K562 (cell line): Measurements from ENCODE around the gene ABHD4. TPM values are rescaled to one million over a fixed set of nuclear protein-coding genes. Genes with fewer than 3 reads are reported as not detected.

Source experiments
- ATF3 ChIP-seq, 2 experiments: fragments of 450-650 bp in 1 of 2; sonication (generic) in 1 of 2; formaldehyde crosslinking in 1 of 2; IDR thresholded peaks in 1 of 2; conservative IDR thresholded peaks in 1 of 2; 2 replicates each; pipeline versions ENCODE4 v1.6.1 to v1.8.1; 2016 to 2023; ENCODE audit warnings: mild to moderate bottlenecking in 2 of 2, moderate library complexity in 2 of 2, inconsistent platforms in 1 of 2, missing genetic modification reagents in 1 of 2
- CGGBP1 ChIP-seq: fragments of 250-450 bp; sonication (Bioruptor Pico); IDR thresholded peaks from 2 replicates; pipeline ENCODE4 v1.9.0; 2021; ENCODE audit warnings: mild to moderate bottlenecking
- HDGF ChIP-seq: fragments of 450-650 bp; IDR thresholded peaks from 2 replicates; pipeline ENCODE4 v1.6.1; 2016
- MED1 ChIP-seq: sonication (generic); formaldehyde crosslinking; IDR thresholded peaks from 2 replicates; pipeline ENCODE4 v1.8.1; 2023; ENCODE audit warnings: missing genetic modification reagents, borderline replicate concordance
- NFIX ChIP-seq: fragments of 250-450 bp; sonication (Bioruptor Pico); IDR thresholded peaks from 2 replicates; pipeline ENCODE4 v1.4.0; 2020; ENCODE audit warnings: low read depth, mild to moderate bottlenecking, moderate library complexity
- SIX5 ChIP-seq, 2 experiments: IDR thresholded peaks; 2 replicates each; pipeline ENCODE4 v1.6.1; 2011; ENCODE audit warnings: low read length in 2 of 2, borderline replicate concordance in 1 of 2, low read depth in 1 of 2, mild to moderate bottlenecking in 1 of 2, moderate library complexity in 1 of 2; ENCODE audit not compliant: insufficient read depth in 1 of 2
- SMARCC2 ChIP-seq: fragments of 450-650 bp; IDR thresholded peaks from 2 replicates; pipeline ENCODE4 v1.6.1; 2017; ENCODE audit warnings: antibody characterized with exemption, moderate library complexity, mild to moderate bottlenecking, low read depth
- SMARCE1 ChIP-seq: fragments of 450-650 bp; IDR thresholded peaks from 2 replicates; pipeline ENCODE4 v1.7.1; 2016; ENCODE audit warnings: mild to moderate bottlenecking
- ZNF668 ChIP-seq: fragments of 250-450 bp; sonication (Bioruptor Pico); IDR thresholded peaks from 2 replicates; pipeline ENCODE4 v1.8.0; 2022; ENCODE audit warnings: mild to moderate bottlenecking, inconsistent platforms
- ZNF75A ChIP-seq: fragments of 450-650 bp; formaldehyde crosslinking; IDR thresholded peaks from 2 replicates; pipeline ENCODE4 v1.4.0; 2020; ENCODE audit warnings: mild to moderate bottlenecking
- polyA plus RNA-seq, 8 experiments: library from polyadenylated mRNA; depleted of rRNA in 4 of 8; stranded (reverse) in 5 of 8; unstranded in 3 of 8; fragments of >200 nt; fragmentation: Nextera tagmentation in 2 of 8; fragmentation: Illumina TruSeq in 1 of 8; extraction: Ambion mirVana in 2 of 8; extraction: Trizol in 1 of 8; gene quantifications; 2 replicates each; pipeline versions ENCODE4 v1.2.1 to v1.2.3, GENCODE V29; 2011 to 2014; ENCODE audit warnings: inconsistent platforms in 1 of 8, missing spikeins in 1 of 8
- total RNA-seq, 7 experiments: library from RNA; depleted of rRNA in 6 of 7; stranded (reverse); fragments of >200 nt in 6 of 7; fragmentation: Illumina TruSeq in 2 of 7; extraction: Trizol in 2 of 7; gene quantifications; 2 replicates each; pipeline versions ENCODE4 v1.2.1 to v1.2.3, GENCODE V29; 2011 to 2021; ENCODE audit warnings: low replicate concordance in 1 of 7
- TF ChIP-seq, protein P1 (sequence below): fragments of 450-650 bp; IDR thresholded peaks from 2 replicates; pipeline ENCODE4 v1.6.1; 2017; ENCODE audit warnings: antibody characterized with exemption, mild to moderate bottlenecking
- TF ChIP-seq, protein P2 (sequence below): fragments of 450-650 bp; formaldehyde crosslinking; IDR thresholded peaks from 2 replicates; pipeline ENCODE4 v1.4.0; 2022; ENCODE audit warnings: missing genetic modification characterization
- TF ChIP-seq, protein P3 (sequence below): fragments of 250-450 bp; sonication (Bioruptor Pico); IDR thresholded peaks from 2 replicates; pipeline ENCODE4 v1.4.0; 2020
- TF ChIP-seq, protein P4 (sequence below): fragments of 450-650 bp; formaldehyde crosslinking; IDR thresholded peaks from 2 replicates; pipeline ENCODE4 v1.4.0; 2022; ENCODE audit warnings: missing genetic modification characterization

Gene ABHD4
- total and polyA plus RNA-seq, 9 of the 15 experiments (the other 6 are each of a cell fraction or from before 2014, with no cell fraction given), result 3.6 to 12.0 (median 7.2) TPM

- TF ChIP-seq ATF3 (IDR thresholded peaks at IDR 0.05) (peak; percentile 43; the same call in 1 of the 2 replicates), ATF3 (CRISPR knock-in tag; conservative IDR thresholded peaks at IDR 0.05) (no peak), CGGBP1 (CRISPR knock-in tag) (no peak), SMARCC2 (no peak), ZNF75A (CRISPR knock-in tag) (no peak), ZNF668 (CRISPR knock-in tag) (no peak), MED1 (CRISPR knock-in tag) (no peak), SMARCE1 (0 out of 2 replicates have a peak, but pooled peaks have one; percentile 34), HDGF (no peak), SIX5 (IDR thresholded peaks at IDR 0.05; ENCODE audit: borderline replicate concordance in 1 of 2, insufficient read depth in 1 of 2, low read depth in 1 of 2, low read length in 2 of 2) (no peak), NFIX (CRISPR knock-in tag) (no peak)
- TF ChIP-seq, protein P1, sequence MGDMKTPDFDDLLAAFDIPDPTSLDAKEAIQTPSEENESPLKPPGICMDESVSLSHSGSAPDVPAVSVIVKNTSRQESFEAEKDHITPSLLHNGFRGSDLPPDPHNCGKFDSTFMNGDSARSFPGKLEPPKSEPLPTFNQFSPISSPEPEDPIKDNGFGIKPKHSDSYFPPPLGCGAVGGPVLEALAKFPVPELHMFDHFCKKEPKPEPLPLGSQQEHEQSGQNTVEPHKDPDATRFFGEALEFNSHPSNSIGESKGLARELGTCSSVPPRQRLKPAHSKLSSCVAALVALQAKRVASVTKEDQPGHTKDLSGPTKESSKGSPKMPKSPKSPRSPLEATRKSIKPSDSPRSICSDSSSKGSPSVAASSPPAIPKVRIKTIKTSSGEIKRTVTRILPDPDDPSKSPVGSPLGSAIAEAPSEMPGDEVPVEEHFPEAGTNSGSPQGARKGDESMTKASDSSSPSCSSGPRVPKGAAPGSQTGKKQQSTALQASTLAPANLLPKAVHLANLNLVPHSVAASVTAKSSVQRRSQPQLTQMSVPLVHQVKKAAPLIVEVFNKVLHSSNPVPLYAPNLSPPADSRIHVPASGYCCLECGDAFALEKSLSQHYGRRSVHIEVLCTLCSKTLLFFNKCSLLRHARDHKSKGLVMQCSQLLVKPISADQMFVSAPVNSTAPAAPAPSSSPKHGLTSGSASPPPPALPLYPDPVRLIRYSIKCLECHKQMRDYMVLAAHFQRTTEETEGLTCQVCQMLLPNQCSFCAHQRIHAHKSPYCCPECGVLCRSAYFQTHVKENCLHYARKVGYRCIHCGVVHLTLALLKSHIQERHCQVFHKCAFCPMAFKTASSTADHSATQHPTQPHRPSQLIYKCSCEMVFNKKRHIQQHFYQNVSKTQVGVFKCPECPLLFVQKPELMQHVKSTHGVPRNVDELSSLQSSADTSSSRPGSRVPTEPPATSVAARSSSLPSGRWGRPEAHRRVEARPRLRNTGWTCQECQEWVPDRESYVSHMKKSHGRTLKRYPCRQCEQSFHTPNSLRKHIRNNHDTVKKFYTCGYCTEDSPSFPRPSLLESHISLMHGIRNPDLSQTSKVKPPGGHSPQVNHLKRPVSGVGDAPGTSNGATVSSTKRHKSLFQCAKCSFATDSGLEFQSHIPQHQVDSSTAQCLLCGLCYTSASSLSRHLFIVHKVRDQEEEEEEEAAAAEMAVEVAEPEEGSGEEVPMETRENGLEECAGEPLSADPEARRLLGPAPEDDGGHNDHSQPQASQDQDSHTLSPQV, result 0 out of 2 replicates have a peak, but pooled peaks have one; percentile 44
- TF ChIP-seq, protein P2, sequence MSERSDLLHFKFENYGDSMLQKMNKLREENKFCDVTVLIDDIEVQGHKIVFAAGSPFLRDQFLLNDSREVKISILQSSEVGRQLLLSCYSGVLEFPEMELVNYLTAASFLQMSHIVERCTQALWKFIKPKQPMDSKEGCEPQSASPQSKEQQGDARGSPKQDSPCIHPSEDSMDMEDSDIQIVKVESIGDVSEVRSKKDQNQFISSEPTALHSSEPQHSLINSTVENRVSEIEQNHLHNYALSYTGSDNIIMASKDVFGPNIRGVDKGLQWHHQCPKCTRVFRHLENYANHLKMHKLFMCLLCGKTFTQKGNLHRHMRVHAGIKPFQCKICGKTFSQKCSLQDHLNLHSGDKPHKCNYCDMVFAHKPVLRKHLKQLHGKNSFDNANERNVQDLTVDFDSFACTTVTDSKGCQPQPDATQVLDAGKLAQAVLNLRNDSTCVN (CRISPR knock-in tag), result no peak
- TF ChIP-seq, protein P3, sequence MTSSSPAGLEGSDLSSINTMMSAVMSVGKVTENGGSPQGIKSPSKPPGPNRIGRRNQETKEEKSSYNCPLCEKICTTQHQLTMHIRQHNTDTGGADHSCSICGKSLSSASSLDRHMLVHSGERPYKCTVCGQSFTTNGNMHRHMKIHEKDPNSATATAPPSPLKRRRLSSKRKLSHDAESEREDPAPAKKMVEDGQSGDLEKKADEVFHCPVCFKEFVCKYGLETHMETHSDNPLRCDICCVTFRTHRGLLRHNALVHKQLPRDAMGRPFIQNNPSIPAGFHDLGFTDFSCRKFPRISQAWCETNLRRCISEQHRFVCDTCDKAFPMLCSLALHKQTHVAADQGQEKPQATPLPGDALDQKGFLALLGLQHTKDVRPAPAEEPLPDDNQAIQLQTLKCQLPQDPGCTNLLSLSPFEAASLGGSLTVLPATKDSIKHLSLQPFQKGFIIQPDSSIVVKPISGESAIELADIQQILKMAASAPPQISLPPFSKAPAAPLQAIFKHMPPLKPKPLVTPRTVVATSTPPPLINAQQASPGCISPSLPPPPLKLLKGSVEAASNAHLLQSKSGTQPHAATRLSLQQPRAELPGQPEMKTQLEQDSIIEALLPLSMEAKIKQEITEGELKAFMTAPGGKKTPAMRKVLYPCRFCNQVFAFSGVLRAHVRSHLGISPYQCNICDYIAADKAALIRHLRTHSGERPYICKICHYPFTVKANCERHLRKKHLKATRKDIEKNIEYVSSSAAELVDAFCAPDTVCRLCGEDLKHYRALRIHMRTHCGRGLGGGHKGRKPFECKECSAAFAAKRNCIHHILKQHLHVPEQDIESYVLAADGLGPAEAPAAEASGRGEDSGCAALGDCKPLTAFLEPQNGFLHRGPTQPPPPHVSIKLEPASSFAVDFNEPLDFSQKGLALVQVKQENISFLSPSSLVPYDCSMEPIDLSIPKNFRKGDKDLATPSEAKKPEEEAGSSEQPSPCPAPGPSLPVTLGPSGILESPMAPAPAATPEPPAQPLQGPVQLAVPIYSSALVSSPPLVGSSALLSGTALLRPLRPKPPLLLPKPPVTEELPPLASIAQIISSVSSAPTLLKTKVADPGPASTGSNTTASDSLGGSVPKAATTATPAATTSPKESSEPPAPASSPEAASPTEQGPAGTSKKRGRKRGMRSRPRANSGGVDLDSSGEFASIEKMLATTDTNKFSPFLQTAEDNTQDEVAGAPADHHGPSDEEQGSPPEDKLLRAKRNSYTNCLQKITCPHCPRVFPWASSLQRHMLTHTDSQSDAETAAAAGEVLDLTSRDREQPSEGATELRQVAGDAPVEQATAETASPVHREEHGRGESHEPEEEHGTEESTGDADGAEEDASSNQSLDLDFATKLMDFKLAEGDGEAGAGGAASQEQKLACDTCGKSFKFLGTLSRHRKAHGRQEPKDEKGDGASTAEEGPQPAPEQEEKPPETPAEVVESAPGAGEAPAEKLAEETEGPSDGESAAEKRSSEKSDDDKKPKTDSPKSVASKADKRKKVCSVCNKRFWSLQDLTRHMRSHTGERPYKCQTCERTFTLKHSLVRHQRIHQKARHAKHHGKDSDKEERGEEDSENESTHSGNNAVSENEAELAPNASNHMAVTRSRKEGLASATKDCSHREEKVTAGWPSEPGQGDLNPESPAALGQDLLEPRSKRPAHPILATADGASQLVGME (CRISPR knock-in tag), result no peak
- TF ChIP-seq, protein P4, sequence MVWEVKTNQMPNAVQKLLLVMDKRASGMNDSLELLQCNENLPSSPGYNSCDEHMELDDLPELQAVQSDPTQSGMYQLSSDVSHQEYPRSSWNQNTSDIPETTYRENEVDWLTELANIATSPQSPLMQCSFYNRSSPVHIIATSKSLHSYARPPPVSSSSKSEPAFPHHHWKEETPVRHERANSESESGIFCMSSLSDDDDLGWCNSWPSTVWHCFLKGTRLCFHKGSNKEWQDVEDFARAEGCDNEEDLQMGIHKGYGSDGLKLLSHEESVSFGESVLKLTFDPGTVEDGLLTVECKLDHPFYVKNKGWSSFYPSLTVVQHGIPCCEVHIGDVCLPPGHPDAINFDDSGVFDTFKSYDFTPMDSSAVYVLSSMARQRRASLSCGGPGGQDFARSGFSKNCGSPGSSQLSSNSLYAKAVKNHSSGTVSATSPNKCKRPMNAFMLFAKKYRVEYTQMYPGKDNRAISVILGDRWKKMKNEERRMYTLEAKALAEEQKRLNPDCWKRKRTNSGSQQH (CRISPR knock-in tag), result no peak
Observed at GRCh38 chr14:22598896-22599244, 770 bp downstream of the ABHD4 start (continued).
